Amniotic stem cell (primary cell): ENCODE results near the gene NPFFR2.
"Not testable (repeated sequence)": the region's sequence is repeated elsewhere in the genome, so short reads cannot be mapped to it uniquely, and the experiment has no call there.

ENCODE experiments used
- DNase-seq: peaks from one replicate; lab custom pipeline; 2025; lab: John Stamatoyannopoulos, UW

The NPFFR2 gene

DNA sequence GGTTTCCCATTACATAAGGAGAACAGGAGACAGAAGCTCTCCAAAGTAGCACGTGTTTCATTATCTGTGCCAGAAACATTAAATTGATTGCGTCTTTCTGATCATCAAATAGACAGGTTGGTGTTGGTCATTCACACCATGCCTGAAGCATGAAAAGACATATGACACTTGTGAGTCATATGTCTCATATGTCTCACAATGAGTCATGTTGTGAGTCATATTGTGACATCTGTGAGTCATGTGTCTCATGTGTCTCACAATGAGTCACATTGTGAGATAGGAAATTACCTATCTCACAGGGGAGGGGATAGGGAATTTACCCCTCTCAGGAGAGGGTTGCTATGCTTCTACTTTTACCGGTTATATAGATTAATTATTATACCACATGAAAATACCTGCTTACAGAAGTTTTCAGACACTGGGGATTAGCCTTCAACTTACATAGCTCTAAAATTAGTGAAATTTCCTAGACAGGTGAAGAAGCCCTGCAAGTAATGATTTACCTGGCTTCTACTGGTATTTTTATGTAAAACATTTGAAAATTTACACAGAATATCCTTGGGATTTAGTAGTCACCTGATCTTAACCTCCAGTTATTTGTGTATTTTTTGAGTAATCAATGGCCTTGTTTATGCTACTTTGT lies 80.8 kb downstream of the NPFFR2 start:
- DNase-seq: peak; percentile 24

DNA sequence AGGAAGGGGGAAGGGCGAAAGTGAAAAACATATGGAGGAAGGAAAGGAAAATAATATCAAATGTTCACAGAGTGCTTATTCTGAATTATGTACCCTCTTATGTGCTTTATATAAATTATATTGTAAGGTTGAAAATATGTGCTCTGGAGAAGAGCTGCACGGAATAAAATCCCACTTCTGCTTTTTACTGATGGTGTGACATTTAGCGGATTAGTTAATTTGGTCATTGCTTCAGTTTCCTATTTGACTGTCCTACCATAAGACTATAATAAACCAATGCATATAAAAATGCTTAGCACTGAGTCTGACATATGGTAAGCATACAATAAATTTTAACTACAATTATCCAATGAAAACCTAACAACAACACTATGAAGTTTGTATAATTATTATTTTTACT lies 86.2 kb downstream of the NPFFR2 start:
- no peak for DNase-seq

DNA sequence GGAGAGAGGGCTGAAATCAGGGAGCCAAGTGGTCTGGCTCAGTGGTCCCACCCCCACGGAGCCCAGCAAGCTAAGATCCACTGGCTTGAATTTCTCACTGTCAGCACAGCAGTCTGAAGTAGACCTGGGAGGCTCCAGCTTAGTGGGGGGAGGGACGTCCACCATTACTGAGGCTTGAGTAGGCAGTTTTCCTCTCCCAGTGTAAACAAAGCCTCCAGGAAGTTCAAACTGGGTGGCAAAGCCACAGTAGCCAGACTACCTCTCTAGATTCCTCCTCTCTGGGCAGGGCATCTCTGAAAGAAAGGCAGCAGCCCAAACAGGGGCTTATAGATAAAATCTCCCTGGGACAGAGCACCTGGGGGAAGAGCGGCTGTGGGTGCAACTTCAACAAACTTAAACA lies 88.1 kb downstream of the NPFFR2 start:
- no peak for DNase-seq

DNA sequence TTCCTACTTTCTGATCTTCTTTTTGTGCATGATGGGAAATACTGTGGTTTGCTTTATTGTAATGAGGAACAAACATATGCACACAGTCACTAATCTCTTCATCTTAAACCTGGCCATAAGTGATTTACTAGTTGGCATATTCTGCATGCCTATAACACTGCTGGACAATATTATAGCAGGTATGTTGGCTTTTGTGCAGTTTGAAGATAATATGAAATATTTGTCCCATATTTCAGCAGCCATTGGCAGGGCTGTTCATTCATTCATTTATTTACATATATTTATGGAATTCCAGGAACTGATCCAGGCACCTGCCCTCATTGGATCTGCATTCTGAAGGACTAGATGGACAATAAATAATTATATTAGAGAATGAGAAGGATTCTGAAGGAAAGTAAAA lies 96.9 kb downstream of the NPFFR2 start:
- DNase-seq: no peak

DNA sequence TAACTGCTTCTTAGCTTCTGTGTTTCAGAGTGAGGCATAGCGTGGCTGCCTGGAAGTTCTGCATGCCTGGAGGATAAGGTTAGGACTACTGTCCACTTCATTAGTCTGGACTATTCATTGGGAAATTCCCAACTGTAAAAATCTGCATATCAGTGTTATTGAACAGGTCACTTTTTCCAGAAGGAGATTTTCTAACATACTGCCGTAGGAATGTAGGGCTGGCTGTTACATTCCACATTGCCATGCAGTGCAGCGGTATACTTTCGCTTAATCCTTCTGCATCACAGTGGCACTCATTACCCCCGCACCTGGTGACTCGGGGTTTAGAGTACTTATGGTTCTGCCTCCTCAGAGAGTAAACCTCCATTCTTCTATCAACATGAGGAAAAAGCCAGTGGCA lies 104.6 kb downstream of the NPFFR2 start:
- DNase-seq: no peak

DNA sequence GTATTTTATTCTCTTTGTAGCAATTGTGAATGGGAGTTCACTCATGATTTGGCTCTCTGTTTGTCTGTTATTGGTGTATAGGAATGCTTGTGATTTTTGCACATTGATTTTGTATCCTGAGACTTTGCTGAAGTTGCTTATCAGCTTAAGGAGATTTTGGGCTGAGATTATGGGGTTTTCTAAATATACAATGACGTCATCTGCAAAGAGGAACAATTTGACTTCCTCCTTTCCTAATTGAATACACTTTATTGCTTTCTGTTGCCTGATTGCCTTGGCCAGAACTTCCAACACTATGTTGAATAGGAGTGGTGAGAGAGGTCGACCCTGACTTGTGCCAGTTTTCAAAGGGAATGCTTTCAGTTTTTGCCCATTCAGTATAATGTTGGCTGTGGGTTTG lies 108.2 kb downstream of the NPFFR2 start:
- DNase-seq: not testable (repeated sequence)

DNA sequence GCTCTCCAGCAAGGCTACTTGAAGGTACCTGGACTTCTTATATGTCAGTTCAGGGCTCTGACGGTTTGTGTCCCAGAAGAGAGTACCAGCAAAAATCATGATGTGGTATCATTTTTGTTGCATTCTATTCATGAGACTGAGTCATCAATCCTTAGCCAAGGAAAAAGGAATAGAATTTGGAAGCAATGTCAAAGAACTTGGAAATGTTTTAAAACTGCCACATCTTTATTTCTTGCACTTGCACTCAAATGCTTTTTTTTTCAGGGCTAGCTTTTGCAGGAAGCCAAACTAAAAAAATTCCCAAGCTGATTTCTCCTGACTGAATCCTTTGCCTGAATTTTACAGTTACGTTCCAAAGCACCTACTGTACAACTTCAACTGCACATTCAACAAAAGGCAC lies 112.4 kb downstream of the NPFFR2 start:
- DNase-seq: no peak

DNA sequence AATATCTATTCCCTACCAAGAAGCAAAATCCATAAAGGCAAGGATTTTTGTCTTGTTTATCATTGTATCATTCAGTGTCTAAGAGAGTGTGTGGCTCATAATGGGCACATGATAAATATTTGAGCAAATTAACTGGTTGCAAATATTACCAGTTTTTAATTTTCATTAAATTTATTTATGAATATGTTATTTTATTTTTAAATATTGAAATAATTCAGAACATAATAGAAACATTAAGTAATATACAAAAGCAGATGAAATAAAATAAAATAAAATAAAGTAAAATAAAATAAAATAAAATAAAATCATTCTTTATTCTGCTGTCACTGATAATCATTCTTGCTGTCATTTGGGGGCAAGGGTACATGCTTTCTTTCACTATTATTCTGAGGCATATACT lies 120.9 kb downstream of the NPFFR2 start:
- DNase-seq: no peak

DNA sequence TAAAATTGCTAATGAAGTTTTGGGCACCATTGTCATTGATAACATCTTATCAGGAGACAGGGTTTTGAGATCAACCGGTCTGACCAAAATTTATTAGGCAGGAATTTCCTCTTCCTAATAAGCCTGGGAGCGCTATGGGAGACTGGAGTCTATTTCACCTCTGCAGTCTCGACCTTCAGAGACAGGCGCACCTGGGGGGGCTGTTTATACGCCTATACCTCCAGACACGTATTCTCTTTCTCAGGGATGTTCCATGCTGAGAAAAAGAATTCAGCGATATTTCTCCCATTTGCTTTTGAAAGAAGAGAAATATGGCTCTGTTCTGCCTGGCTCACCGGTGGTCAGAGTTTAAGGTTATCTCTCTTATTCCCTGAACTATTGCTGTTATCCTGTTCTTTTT lies 121.8 kb downstream of the NPFFR2 start:
- DNase-seq: not testable (repeated sequence)

DNA sequence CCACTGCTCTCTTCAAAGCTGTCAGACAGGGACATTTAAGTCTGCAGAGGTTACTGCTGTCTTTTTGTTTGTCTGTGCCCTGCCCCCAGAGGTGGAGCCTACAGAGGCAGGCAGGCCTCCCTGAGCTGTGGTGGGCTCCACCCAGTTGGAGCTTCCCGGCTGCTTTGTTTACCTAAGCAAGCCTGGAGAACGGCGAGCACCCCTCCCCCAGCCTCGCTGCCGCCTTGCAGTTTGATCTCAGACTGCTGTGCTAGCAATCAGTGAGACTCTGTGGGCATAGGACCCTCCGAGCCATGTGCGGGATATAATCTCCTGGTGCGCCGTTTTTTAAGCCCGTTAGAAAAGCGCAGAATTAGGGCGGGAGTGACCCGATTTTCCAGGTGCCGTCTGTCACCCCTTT lies 137.5 kb downstream of the NPFFR2 start:
- not testable (repeated sequence) for DNase-seq

DNA sequence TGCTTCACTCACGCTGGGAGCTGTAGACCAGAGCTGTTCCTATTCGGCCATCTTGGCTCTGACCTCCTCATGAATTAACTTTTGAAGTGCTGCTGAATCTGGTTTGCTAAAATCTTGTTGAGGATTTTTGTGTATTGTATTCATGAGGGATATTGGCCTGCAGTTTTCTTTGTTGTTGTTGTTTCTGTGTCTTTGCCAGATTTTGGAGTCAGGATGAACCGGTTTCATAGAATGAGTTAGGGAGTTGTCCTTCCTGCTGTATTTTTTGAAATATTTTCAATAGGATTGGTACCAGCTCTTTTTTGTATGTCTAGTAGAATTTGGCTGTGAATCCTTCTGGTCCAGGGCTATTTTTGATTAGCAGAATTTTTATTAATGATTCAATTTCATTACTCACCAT lies 138.1 kb downstream of the NPFFR2 start:
- DNase-seq: no peak

DNA sequence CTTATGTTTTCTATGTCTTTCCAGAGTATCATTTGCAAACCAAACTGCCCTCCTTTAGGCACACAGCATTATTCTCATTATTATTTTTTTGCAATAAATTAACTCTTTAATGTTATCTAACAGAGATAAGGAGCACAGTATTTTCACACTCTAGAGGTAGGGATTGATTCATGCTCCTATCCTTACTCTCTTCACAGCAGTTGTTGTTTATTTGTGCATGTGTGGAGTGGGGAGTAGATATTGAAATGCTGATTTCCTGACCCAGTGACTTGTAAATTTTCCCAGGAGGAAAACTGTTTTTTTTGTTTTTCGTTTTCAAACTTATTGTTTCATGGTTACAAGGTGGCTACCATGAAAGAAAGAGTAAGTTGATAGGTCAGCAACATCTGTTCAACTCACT lies 140.0 kb downstream of the NPFFR2 start:
- DNase-seq: no peak

DNA sequence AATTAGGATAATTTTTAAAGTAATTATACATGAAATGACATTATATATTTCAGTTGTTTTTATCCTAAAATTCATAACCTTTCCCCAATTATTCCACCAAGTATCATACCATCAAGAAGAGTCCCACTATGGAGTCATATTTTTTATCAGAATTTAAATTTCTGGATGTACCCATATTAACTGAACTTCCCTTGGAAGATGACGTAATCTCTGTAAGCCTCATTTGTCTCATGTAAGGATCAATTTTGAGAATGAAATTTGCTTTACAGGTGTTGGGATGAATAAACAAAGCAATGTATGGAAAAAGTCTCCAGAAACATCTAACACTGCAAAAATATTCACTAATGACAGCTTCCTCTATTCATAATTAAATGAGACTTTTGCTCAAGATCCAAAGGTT lies 147.5 kb downstream of the NPFFR2 start:
- no peak for DNase-seq

DNA sequence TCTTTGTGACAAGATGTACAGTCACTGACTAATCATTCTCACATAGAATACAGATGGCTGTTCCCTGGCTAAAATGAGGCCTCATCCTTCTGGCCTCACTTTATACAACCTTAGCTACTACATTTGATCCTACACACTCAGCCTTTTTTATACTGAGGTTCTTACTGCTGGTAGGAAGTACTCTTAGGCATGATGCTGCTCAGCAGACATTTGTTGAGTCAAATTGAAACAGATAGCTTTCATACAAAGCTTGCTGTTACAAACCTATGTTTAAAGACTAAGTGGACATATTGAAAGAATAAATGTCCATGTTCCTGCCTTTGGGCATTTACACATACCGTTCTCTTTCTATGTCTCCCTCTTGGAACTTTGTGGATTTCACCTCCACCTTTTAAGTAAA lies 154.9 kb downstream of the NPFFR2 start:
- no peak for DNase-seq

DNA sequence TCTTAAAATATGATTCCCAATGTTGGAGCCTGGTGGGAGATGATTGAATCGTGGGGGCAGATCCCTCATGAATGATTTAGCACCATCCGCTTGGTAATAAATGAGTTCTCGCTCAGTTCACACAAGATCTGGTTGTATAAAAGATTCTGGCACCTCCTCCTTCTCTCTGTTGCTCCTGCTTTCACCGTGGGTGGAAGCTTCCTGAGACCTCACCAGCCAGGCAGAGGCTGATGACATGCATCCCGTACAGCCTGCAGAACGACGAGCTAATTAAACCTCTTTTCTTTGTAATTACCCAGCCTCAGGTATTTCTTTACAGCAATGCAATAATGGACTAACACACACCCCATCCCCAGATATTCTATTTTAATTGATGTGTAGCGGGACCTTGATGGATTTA lies 162.2 kb downstream of the NPFFR2 start:
- no peak for DNase-seq

DNA sequence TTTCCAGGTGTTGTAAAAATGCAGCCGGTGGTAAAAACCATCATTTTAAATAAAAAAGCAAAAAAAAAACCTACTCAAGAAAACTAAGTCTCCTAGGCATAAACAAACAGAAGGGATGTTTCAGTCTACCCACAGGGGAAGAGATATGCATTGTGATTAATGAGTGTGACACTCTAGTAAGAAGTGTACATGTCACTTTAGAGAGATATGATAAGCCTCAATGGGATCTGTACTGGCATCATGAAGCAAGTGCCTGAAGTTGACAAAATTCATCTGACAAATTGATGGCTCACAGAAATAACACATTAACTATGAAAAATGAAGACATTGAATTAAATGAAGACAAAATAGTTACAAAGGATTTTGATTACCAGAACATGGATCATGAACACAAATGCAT lies 162.7 kb downstream of the NPFFR2 start:
- DNase-seq: no peak
